ENCODE measurements around the gene MICAL2.

MICAL2 gene

GRCh38 chr11:12098601-12099000, 11.8 kb upstream of the MICAL2 start:
- DNase-seq (ENCODE audit: low read depth), result no peak

- no peak for DNase-seq (ENCODE audit: low read depth)
These were observed 11.1 kb upstream of the MICAL2 start for GRCh38 chr11:12099132-12099873.

GRCh38 chr11:12100429-12100828, 10.0 kb upstream of the MICAL2 start:
- no peak for DNase-seq (ENCODE audit: low read depth)

- no peak for DNase-seq (ENCODE audit: low read depth)
These were observed 9.5 kb upstream of the MICAL2 start for GRCh38 chr11:12100841-12101242.

- no peak for DNase-seq (ENCODE audit: low read depth)
These were observed 9.1 kb upstream of the MICAL2 start for GRCh38 chr11:12101318-12101717.

GRCh38 chr11:12102588-12103410, 7.6 kb upstream of the MICAL2 start:
- DNase-seq (ENCODE audit: low read depth), result no peak

- DNase-seq (ENCODE audit: low read depth), result no peak
These were observed 6.8 kb upstream of the MICAL2 start for GRCh38 chr11:12103411-12104225.

- no peak for DNase-seq (ENCODE audit: low read depth)
These were observed 4.9 kb upstream of the MICAL2 start for GRCh38 chr11:12105471-12105870.

- no peak for DNase-seq (ENCODE audit: low read depth)
These were observed 4.3 kb upstream of the MICAL2 start for GRCh38 chr11:12106101-12106500.

GRCh38 chr11:12106501-12106900, 3.9 kb upstream of the MICAL2 start:
- no peak for DNase-seq (ENCODE audit: low read depth)

- DNase-seq (ENCODE audit: low read depth), result no peak
These were observed 1.4 kb upstream of the MICAL2 start for GRCh38 chr11:12108875-12109453.

GRCh38 chr11:12109591-12110196, 696 bp upstream of the MICAL2 start:
- no peak for DNase-seq (ENCODE audit: low read depth)

- no peak for DNase-seq (ENCODE audit: low read depth)
These were observed 541 bp downstream of the MICAL2 start for GRCh38 chr11:12110714-12111548.

GRCh38 chr11:12111549-12112520, 1.4 kb downstream of the MICAL2 start:
- DNase-seq (ENCODE audit: low read depth), result no peak

- no peak for DNase-seq (ENCODE audit: low read depth)
These were observed 2.4 kb downstream of the MICAL2 start for GRCh38 chr11:12112750-12113149.

GRCh38 chr11:12113294-12113693, 2.9 kb downstream of the MICAL2 start:
- no peak for DNase-seq (ENCODE audit: low read depth)

- DNase-seq (ENCODE audit: low read depth), result no peak
These were observed 4.0 kb downstream of the MICAL2 start for GRCh38 chr11:12114193-12115033.

GRCh38 chr11:12116425-12117032, 6.1 kb downstream of the MICAL2 start:
- no peak for DNase-seq (ENCODE audit: low read depth)

All from iris pigment epithelial cell (primary cell).